Thoracic aorta (tissue), 2 donors: Measurements from ENCODE around the gene SPIB. TPM values are rescaled to one million over a fixed set of nuclear protein-coding genes. Genes with fewer than 3 reads are reported as not detected.

Experiments
- ATAC-seq: fragments of 150-250 bp; one replicate; pipeline ENCODE4 v1.8.0; 2017; ENCODE audit warnings: low read depth; ENCODE audit not compliant: insufficient number of reproducible peaks, low FRiP score
- DNase-seq: peaks from one replicate; pipeline ENCODE4 v3.0.0-alpha.2; 2020; ENCODE audit warnings: low spot score
- H3K27ac ChIP-seq, 2 donors: fragments of 200-600 bp; sonication (generic); 1 replicate in 1 of 2; 2 replicates in 1 of 2; pipeline ENCODE4 v1.5.1; 2016; ENCODE audit warnings: mild to moderate bottlenecking in 2 of 2, moderate library complexity in 2 of 2
- H3K27me3 ChIP-seq: fragments of 200-600 bp; sonication (generic); replicated peaks from 2 replicates; pipeline ENCODE4 v1.6.0; 2016; ENCODE audit warnings: mild to moderate bottlenecking; ENCODE audit not compliant: insufficient read depth
- H3K36me3 ChIP-seq: fragments of 200-600 bp; sonication (generic); one replicate; pipeline ENCODE4 v1.5.1; 2016
- H3K4me1 ChIP-seq, 2 donors: fragments of 200-600 bp; sonication (generic); 1 replicate in 1 of 2; 2 replicates in 1 of 2; pipeline versions ENCODE4 v1.5.1 to v1.6.0; 2016; ENCODE audit warnings: low read depth in 2 of 2, mild to moderate bottlenecking in 1 of 2; ENCODE audit not compliant: control insufficient read depth in 1 of 2
- H3K4me3 ChIP-seq: fragments of 200-600 bp; sonication (generic); 2 replicates; pipeline ENCODE4 v1.5.1; 2016; ENCODE audit warnings: mild to moderate bottlenecking
- H3K9me3 ChIP-seq: fragments of 200-600 bp; sonication (generic); 2 replicates; pipeline ENCODE4 v1.5.1; 2016
- CTCF ChIP-seq: fragments of 200-600 bp; sonication (generic); IDR thresholded peaks from one replicate; pipeline ENCODE4 v1.5.1; 2019; ENCODE audit warnings: antibody characterized with exemption
- total RNA-seq, 2 donors: library from RNA; depleted of rRNA; stranded (reverse); fragments of >200 nt; gene quantifications; one replicate each; pipeline versions ENCODE4 v1.1.0 to v1.2.3, GENCODE V29; 2016

SPIB gene
- total RNA-seq, 2 donors from 2014 or later = not detected

GRCh38 chr19:50427318-50427925 is 8.7 kb downstream of the SPIB start:
- Histone ChIP-seq H3K4me1 (peaks cover 4 to 11% of the 10 kb centered on the region in 2 donors), H3K27ac (no peak overlapping the region), H3K27me3 (peaks cover 2% of the 10 kb centered on the region), H3K9me3 (no peaks in the 10 kb centered on the region), H3K36me3 (no peaks in the 10 kb centered on the region), H3K4me3 (peak overlapping the region; percentile 48)
- no peak for ATAC-seq
- no peak for DNase-seq
- TF ChIP-seq CTCF = no peak

GRCh38 chr19:50427997-50428425 is 9.3 kb downstream of the SPIB start:
- H3K27me3 ChIP-seq = peaks cover 5% of the 10 kb centered on the region
- no peak for TF ChIP-seq CTCF
- H3K4me1 ChIP-seq = peaks cover 6 to 13% of the 10 kb centered on the region in 2 donors
- H3K9me3 ChIP-seq = no peaks in the 10 kb centered on the region
- no peak for DNase-seq
- no peak overlapping the region for H3K27ac ChIP-seq
- no peak for ATAC-seq
- H3K4me3 ChIP-seq = peak overlapping the region; percentile 48
- H3K36me3 ChIP-seq = no peaks in the 10 kb centered on the region

GRCh38 chr19:50428772-50429463 is 10.2 kb downstream of the SPIB start:
- no peak overlapping the region for H3K27ac ChIP-seq
- no peaks in the 10 kb centered on the region for H3K9me3 ChIP-seq
- no peak overlapping the region for H3K4me3 ChIP-seq
- peaks cover 6 to 13% of the 10 kb centered on the region in 2 donors for H3K4me1 ChIP-seq
- DNase-seq = no peak
- H3K27me3 ChIP-seq = peaks cover 5% of the 10 kb centered on the region
- no peak for ATAC-seq
- TF ChIP-seq CTCF = no peak
- H3K36me3 ChIP-seq = no peaks in the 10 kb centered on the region

GRCh38 chr19:50430888-50431342 is 12.2 kb downstream of the SPIB start:
- Histone ChIP-seq H3K9me3 (no peaks in the 10 kb centered on the region), H3K27ac (no peak overlapping the region), H3K4me3 (peak overlapping the region; percentile 72), H3K36me3 (no peaks in the 10 kb centered on the region), H3K27me3 (peaks cover 5% of the 10 kb centered on the region), H3K4me1 (peaks cover 6 to 13% of the 10 kb centered on the region in 2 donors)
- no peak for TF ChIP-seq CTCF
- no peak for DNase-seq
- no peak for ATAC-seq

GRCh38 chr19:50431343-50432220 is 12.8 kb downstream of the SPIB start:
- TF ChIP-seq CTCF = no peak
- peaks cover 5% of the 10 kb centered on the region for H3K27me3 ChIP-seq
- no peak overlapping the region for H3K27ac ChIP-seq
- H3K4me3 ChIP-seq = peak overlapping the region; percentile 72
- no peaks in the 10 kb centered on the region for H3K36me3 ChIP-seq
- DNase-seq = peak; percentile 21
- H3K9me3 ChIP-seq = no peaks in the 10 kb centered on the region
- peak; percentile 71 for ATAC-seq
- peaks cover 6 to 13% of the 10 kb centered on the region in 2 donors for H3K4me1 ChIP-seq
